GM21723 (cell line): ENCODE measurements around the gene DDR2.

Experiments used
- ATAC-seq: cut with Tn5 transposase; IDR thresholded peaks from one replicate; pipeline ENCODE4 v1.9.1; 2021; ENCODE audit warnings: mild to moderate bottlenecking, moderate library complexity; ENCODE audit not compliant: unreplicated experiment

Gene DDR2

DNA sequence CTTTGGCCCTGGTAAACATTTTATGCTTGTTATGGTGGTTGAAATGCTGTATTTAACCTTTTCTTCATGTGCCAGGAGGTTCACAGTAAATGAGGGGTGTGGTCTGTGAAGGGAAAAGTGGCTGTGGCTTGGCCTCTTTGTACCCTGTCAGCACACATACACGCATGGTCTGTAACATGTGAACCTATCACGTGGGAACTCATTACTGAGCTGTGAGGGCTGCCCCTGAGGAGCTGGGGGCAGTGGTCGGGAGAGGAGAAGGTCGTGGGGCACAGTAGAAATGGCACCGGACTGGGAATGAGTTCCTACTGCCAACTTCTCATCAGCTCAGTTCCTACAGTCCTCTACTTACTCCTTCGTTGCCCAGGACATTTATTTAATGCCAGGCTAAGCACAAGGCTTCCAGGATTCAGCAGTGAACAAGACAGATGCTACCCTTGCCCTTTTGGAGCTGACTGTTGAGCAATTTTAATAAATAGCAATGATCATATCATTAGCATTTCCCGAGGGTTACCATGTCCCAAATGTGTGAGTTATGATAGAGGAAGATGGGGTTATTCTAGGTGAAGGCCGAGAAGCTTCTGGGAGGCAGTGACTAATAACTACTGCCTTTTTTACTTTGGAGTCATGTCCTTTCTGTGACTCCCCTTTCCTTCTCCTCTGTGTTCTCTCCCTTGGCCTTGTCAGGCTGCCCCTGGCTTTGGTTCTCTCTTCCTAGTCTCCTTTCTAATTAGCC, 38.8 kb downstream of the DDR2 start:
- no peak for ATAC-seq

- no peak for ATAC-seq
These were observed 39.6 kb downstream of the DDR2 start for GRCh38 chr1:162671664-162672410.

GRCh38 chr1:162672622-162673260, 40.5 kb downstream of the DDR2 start:
- no peak for ATAC-seq

DNA sequence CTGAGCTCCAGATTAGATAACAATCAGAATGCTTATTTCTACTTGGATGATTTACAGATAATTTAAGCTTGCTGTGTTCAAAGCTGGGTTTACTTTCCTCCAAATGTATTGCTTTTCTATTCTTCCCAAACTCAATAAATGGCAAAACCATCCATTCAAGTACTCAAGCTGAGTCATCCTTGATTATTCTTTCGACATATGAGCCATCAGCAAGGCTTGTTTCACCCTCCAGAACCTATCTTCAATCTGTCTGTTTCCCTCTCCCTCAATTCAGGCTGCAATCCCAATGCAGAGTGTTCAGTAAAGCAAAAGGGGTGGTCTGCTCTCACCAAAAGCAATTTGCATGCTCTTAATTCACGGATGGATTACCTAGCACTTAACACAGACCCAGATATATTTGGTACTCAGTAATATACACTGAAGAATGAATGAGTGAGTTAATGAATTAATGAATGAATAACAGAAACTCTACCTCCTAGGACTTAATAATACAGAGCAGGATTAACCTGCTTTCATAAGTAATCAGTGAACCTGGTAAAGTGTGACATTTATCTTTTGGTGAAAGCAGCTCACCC, 41.9 kb downstream of the DDR2 start:
- ATAC-seq: no peak

GRCh38 chr1:162676087-162676486, 43.8 kb downstream of the DDR2 start:
- no peak for ATAC-seq

- ATAC-seq: no peak
These were observed 44.5 kb downstream of the DDR2 start for GRCh38 chr1:162676750-162677149.

DNA sequence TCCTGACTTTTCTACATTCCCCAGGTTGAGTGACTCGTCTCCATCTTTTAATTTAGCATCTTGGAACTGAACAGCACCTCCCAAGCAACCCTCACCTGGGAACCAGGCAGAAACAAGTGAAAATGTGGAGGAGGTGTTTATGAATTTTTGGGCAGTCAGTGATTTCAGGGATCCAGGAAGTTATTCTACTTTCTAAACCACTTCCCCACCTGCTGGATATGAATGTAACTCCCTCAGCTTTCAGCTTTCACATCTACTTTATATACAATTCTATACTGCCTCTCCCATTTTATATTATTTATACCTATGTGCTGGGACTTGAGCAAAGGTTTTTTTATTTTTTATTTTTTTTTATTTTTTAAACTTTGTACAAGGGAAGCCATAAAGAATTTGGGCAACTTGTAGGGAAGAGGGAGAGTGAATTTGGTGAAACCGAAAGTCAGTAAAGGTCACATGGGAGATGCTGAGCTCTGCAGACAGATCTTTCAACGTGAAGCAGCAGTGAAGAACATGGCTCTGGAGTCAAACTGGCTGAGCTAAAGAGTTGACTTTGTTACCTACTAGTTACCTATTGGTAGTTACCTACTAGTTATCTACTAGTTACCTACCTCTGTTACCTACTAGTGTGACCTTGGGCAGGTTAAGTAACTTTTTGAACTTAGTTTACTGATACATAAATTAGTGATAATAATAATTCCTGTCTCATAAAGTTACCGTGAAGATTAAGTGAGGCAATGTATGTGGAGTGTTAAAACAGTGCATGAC, 45.5 kb downstream of the DDR2 start:
- ATAC-seq: no peak

GRCh38 chr1:162678439-162678838, 46.2 kb downstream of the DDR2 start:
- ATAC-seq: no peak

DNA sequence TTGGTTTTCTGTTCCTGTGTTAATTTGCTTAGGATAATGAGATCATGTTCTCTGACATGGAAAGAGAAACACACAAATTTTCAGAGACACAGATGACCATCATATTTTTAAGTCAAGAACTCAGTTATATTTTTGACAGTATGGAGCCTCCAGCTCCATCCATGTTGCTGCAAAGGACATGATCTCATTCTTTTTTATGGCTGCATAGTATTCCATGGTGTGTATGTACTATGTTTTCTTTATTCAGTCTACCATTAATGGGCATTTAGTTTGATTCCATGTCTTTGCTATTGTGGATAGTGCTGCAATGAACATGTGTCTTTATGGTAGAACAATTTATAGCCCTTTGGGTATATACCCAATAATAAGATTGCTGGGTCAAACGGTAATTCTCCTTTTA, 47.0 kb downstream of the DDR2 start:
- no peak for ATAC-seq

DNA sequence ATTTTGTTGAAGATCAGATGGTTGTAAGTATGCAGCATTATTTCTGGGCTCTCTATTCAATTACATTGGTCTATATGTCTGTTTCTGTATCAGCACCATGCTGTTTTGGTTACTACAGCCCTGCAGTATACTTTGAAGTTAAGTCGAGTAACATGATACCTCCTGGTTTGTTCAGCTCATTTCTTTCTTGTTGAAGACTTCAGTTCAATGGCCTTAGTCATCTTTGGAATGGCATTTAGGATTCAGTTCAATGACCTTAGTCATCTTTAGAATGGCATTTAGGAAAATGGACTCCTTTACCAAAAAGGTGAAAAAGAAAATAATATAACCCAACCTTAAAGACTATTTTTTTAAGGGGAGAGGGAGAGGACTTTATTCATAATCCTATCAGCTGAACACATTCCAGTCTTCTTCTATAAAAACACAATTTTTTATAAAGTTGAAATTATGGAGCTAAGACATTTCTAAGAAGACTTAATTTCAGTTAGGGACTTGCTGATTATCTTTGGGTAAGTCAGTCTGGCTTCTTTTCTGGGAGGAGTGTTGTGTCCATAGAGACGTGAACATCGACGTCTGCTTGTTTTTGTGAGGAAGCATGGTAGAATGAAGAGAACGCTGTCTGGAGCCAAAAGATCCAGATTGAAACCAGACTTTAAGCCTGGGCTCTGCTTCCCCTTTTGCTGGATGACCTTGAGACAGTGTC, 48.3 kb downstream of the DDR2 start:
- ATAC-seq: no peak

DNA sequence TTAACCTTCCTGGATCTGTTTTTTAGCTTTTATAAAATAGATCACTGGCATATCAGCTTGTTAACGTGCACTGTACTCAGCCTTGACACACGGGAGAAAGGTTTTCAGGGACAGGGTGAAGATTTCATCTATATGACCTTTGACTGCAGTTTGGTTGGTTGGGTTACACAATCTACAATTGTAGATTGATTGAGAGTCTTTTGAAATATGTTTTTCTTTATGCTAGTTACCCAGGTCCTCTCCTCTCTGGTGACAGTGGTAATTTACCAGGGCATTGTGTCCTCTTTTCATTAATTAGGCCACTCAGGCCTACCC, 48.8 kb downstream of the DDR2 start:
- no peak for ATAC-seq

DNA sequence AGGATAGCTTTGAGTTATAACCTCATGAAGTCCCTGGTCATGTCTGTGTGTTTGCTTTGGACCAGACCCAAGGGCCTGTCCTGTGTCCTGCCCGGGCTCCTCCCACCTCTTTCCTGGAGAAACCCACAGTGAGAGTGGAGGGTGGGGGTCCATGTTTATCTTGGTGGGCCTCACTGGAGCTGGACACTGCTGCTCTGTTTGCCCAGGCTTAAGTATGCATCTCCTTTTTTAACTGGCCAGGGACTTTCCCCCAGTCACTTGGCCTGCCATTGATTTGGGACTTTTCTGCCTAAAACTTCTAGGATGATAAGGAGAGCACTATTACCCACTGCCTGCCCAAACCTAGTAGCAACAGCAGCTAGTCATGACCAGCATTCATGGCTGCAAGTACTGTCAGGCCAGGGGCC, 49.8 kb downstream of the DDR2 start:
- ATAC-seq: no peak

DNA sequence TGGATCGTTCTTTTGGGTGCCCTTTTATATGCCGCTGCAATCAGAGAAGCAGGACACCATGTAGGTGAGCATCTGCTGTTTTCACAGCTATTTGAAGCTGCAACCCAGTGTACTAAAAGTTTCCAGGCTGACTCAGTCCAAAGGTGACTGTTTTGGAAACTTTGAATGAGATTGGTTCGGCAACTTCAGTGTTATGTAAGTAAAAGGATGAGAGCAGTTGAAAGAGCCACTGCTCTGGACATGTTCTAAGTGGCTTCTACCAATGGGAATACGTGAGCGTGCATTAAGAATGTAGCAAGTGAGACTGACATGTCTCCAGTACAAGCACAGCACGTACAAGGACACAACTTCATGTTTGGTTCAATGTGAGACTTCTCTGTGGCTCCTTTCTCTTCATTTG, 55.6 kb downstream of the DDR2 start:
- ATAC-seq: no peak

GRCh38 chr1:162688521-162688920, 56.3 kb downstream of the DDR2 start:
- ATAC-seq: no peak

GRCh38 chr1:162688931-162689330, 56.7 kb downstream of the DDR2 start:
- no peak for ATAC-seq

GRCh38 chr1:162689745-162690671, 57.7 kb downstream of the DDR2 start:
- no peak for ATAC-seq

DNA sequence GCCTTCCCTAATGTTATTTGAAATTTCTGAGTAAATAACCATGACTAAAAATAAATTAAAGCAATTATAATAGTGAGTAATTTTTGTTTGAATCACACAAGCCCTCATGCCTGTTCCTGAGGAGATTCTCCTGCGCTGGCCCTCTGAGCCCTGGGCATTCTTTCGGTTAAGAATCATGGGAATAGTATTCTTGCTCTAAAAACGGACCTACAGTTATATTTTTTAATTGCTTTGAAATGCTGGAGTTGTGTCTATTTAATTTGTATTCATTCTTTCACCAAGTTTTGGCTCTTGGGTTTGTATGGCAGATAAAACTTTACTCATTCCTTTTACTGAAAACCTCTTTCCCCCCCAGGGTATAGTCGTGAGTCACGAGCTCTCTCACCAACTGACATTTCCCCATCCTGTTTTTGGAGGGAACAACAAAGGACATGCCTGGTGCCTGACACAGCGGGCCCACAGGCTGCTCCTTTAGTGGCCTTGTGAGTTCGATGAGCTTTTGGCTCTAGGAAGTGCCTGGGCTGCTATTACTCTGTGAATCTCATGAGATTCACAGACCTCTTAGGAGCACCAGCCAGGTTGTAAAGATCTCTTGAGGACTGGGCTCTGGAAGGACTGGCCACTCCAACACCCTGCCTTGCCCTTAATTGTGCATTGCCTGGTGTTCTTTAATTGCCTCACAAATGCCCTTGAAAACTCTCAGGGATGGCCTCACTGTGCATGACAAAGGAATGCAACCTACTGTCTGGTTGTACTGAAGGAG, 58.6 kb downstream of the DDR2 start:
- ATAC-seq: no peak

GRCh38 chr1:162691999-162692575, 59.8 kb downstream of the DDR2 start:
- ATAC-seq: no peak
